K562 treated with DMSO at 1 percent for 48 hours (cell line): Measurements from ENCODE around the gene CD99. TPM values are rescaled to one million over a fixed set of nuclear protein-coding genes. Genes with fewer than 3 reads are reported as not detected.

Experiments
- total RNA-seq: library from RNA; unstranded; fragments of 300-600 nt; gene quantifications from 2 replicates; pipeline ENCODE4 v1.2.3, GENCODE V29; 2022; ENCODE audit warnings: low replicate concordance; ENCODE audit errors: extremely low read depth

The CD99 gene, protein sequence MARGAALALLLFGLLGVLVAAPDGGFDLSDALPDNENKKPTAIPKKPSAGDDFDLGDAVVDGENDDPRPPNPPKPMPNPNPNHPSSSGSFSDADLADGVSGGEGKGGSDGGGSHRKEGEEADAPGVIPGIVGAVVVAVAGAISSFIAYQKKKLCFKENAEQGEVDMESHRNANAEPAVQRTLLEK
- not detected in 2 replicates for total RNA-seq

DNA sequence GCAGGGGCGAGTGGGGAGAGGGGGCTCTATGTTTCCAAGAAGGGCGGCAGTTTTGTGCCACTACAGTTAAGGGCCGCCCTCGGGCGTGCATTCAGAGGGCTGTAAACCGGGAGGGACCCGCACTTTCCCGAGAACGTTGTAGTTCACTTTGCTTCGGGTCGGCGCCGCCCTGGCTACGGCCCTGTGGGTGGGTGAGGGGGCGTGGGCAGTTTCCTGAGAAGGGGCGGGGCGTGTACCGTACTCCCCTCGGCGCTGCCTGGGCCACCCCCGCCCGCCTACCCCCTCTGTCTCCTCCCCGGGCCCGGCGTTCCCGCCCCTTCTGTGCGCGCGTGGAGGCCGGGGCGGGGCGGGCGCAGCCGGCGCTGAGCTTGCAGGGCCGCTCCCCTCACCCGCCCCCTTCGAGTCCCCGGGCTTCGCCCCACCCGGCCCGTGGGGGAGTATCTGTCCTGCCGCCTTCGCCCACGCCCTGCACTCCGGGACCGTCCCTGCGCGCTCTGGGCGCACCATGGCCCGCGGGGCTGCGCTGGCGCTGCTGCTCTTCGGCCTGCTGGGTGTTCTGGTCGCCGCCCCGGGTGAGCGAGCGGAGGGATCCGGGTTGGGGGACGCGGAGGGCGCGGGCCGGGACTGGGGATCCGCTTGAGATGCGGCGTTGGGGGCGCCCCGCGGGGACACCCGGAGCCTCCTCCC lies at the start of gene CD99:
Gene CD99, plus strand, starts transcription at position 440 of the 687 bp plus-strand sequence. Its CDS starts 66 bp downstream, at position 506.

DNA sequence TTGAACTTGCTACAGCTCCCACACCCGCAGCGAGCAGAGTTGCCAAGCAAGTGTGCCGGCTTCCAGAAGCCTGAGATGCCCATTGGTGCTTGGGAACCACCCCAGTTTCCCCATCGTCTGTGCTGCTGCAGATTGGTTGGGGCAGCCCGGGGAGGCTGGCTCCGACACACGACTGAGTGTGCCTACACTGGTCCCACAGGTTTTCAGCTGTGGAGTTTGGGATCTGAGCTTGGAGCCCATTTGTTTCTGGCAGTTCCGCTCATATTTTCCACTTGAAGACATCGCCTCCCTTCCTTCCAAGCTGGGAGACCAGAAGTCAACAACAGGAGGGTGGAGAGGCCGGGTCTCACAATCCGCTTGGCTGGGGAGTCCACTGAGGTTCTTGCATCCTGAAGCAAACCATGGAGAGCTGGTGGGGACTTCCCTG lies 60.8 kb downstream of the CD99 start, which contains the start of gene XG:
Gene XG, plus strand, starts transcription at position 167 of the 427 bp plus-strand sequence. Its CDS starts 235 bp downstream, at position 402.

Other genes starting within 250 kb of the CD99 start
- not detected in 2 replicates for gene DHRSX, start 190.3 kb upstream of the CD99 start, total RNA-seq
- not detected in 2 replicates for gene ZBED1, start 190.3 kb upstream of the CD99 start, total RNA-seq
- not detected in 2 replicates for gene XG, start 60.7 kb downstream of the CD99 start, total RNA-seq
- gene GYG2, start 137.6 kb downstream of the CD99 start, total RNA-seq, result not detected in 2 replicates
- not detected in 2 replicates for gene ARSD, start 238.0 kb downstream of the CD99 start, total RNA-seq